Activated naive CD4-positive, alpha-beta T cell treated with Interleukin-2 at 50 U/mL for 16 hours (primary cell): ENCODE measurements around the gene RGS19.

Source experiments
- DNase-seq: peaks from one replicate; pipeline ENCODE4 v3.0.0-alpha.2; 2020

The RGS19 gene

DNA sequence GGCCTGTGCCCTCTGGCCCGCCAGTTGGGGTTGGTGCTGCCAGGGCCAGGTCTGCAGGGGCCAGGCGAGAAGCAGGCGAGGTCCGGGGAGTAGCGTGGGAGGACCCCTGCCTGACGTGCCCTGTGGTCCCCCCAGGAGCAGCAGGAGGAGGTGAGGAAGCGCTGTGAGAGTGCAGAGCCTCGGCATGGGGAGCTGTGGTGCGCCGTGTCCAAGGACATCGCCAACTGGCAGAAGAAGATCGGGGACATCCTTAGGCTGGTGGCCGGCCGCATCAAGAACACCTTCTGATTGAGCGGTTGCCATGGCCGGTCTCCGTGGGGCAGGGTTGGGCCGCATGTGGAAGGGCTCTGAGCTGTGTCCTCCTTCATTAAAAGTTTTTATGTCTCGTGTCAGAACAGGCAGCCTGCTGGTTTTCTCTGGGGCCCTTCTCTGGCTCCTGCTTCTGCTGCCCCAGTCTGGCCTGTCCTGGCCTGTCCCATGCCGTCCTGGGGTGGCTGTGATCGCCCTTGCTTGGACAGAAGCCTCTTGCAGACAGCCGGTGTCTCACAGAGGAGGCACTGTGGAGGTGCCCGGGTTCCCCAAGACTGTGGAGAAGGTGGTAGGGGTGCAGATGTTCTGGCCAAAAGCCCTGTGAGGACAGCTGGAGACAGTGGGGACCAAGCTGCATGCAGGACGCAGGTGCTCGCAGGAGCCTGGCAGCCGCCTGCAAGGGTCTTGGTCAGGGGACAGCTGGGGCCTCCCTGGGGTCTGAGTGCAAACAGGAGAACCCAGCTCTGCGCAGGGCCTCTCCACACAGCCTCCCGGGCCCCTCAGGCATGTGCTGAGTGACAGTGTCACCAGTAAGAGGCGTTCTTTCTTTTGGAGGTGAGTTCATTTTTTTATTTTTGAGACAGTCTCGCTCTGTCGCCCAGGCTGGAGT, 46.4 kb downstream of the RGS19 start:
- DNase-seq: no peak

DNA sequence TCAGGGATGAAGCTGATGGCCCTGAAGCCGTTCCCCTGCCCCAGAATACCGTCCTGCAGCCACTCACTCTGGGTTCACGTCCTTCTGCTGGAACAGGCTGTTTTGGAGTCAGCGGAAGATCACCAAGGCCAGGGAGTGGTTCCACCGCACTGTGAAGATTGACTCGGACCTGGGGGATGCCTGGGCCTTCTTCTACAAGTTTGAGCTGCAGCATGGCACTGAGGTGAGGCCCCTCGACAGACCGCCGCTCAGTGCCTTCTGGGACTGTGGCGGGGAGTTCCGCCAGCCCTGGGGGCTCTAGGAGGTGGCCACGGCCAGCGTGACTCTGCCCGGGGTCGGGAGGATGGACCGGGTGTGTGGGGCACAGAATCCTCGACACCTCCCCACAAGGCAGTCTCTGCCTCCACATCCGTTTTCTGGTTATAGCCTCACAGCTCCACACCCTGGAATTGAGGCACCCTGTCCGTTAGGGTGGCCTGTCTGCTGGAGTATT, 47.5 kb downstream of the RGS19 start:
- DNase-seq: no peak

DNA sequence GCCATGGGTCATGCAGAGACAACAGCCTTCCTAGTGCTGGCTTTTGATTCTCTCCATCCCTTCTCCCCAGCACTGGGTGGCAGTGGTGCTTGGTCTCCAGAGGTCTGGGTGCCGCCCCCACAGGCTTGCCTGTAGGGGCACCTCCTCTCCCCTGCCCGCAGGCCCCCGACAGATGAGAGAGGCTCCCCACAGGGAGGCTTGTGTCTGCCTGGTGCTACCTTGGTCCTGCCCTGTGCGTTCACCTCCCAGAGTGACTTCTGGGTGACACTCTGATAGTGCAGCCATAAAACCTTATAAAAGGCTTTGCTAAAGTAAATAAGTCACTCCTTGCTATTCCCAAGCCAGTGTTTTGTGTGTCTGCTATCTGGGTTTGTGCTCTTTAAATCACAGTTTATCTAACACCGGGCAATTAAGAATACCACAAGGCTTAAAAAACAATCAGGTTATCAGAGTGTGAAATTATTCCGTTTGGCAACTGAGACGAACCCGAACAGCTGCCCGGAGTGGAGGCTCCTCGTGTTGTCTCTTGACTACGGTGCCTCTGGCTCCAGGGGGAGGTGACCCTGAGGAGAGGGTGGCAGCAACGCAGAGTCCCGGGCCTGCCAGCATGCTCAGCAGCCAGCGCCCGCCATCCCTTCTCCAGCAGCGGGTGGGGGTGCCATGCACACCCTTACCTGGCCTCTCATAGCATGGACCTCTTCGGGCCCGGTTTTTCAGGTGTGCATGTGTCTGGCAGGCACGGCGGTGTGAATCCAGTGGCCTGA, 48.8 kb downstream of the RGS19 start:
- DNase-seq: no peak

DNA sequence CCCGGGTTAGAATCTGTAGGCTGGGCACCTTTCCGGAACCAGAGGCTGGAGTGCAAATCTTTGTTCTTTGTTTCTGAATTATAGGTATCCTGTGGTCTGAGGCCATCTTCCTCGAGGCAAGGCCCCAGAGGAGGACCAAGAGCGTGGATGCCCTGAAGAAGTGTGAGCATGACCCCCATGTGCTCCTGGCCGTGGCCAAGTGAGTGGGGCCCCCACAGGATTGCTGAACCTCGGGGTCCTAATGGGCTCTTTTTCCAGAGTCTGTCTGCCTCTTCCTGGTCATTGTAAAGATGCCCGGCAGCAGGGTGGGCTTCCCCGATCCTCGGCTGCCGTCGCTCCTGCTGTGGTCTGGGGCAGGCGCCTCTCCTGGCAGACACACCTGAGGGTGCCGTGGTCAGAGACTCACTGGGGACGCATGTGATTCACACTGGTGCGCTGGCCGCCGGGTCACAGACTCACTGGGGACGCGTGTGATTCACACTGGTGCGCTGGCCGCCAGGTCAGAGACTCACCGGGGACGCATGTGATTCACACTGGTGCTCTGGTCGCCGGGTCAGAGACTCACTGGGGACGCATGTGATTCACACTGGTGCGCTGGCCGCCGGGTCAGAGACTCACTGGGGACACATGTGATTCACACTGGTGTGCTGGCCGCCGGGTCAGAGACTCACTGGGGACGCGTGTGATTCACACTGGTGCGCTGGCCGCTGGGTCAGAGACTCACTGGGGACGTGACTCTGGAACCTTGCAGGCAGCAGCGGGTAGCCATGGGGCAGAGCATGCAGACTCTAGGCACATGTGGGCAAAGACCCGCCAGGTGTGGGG, 49.8 kb downstream of the RGS19 start:
- DNase-seq: no peak

DNA sequence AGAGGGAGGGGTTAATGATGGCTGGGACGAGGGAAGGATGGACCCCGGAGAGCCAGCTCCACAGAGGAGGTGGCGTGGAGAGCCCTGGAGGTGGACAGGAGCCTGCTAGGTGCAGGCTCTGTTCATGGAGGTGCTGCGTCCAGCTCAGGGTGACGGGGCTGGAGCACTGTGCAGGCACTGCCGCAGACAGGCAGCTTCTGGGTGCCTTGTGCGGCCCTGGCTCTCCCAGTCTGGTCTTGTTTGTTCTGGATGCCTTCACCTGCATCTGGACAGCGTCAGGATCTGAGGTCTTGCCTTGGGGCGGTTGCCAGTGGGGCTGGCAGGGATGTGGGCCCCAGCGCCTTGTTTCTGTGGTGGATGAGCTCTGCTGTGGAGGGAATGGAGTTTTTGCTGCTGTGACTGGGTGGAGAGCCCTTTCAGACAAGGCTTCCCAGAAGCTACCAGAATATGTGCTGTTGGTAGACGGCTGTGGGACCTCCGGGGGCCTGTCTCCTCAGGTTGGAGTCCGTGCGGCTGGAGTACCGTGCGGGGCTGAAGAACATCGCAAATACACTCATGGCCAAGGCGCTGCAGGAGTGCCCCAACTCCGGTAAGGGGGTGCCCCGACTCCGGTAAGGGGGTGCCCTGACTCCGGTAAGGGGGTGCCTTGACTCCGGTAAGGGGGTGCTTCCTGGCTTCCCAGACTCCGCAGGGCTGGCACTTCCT, 51.2 kb downstream of the RGS19 start:
- no peak for DNase-seq

DNA sequence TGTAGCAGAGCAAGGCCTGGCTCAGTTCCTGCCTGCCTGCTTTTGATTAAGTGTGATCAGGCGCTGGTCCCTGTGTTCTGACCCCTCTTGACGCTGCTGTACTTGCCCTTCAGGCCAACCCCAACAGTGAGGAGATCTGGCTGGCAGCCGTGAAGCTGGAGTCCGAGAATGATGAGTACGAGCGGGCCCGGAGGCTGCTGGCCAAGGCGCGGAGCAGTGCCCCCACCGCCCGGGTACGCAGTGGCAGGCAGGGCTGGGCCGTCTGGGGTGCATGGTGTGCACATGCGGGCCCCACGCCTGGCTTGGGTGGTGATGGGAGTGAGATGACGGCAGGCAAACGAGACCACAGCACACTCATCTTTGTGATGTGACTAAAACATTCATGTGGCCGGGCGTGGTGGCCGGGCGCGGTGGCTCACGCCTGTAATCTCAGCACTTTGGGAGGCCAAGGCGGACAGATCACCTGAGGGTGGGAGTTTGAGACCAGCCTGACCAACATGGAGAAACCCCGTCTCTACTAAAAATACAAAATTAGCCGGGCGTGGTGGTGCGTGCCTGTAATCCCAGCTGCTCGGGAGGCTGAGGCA, 53.4 kb downstream of the RGS19 start:
- no peak for DNase-seq

DNA sequence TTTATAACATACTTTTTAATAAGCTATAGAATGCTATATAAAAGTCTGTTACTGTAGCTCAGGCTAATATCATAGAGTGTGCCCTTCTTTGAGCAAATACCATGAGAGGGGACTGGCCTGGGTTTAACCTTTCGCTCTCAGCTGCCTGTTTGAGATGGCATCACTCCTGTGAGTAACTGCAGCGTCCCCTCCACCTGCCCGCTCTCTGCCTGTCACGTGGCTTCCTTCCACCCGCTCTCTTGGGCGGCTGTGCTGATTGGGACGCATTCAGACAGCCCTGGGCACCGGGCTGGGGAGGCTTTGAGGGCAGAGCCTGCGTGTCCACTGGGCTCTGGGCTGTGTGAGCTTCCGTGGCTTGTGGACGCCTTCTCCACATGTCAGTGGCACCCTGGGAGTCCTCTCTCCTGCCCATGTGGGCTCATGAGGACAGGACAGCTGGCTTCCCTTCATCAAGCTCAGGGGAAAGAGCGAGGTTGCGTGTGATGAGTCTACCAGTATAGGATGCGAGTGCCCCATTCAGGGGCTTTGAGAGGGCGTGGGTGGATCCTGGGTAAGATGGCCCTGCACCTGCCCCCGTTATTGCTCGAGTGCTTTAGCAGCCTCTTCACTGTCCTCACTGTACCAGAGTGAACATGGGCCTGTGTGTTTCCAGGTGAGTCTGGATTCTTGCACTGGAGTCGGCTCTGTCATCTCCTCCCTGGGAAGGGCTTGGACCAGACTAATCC, 54.1 kb downstream of the RGS19 start:
- DNase-seq: no peak

DNA sequence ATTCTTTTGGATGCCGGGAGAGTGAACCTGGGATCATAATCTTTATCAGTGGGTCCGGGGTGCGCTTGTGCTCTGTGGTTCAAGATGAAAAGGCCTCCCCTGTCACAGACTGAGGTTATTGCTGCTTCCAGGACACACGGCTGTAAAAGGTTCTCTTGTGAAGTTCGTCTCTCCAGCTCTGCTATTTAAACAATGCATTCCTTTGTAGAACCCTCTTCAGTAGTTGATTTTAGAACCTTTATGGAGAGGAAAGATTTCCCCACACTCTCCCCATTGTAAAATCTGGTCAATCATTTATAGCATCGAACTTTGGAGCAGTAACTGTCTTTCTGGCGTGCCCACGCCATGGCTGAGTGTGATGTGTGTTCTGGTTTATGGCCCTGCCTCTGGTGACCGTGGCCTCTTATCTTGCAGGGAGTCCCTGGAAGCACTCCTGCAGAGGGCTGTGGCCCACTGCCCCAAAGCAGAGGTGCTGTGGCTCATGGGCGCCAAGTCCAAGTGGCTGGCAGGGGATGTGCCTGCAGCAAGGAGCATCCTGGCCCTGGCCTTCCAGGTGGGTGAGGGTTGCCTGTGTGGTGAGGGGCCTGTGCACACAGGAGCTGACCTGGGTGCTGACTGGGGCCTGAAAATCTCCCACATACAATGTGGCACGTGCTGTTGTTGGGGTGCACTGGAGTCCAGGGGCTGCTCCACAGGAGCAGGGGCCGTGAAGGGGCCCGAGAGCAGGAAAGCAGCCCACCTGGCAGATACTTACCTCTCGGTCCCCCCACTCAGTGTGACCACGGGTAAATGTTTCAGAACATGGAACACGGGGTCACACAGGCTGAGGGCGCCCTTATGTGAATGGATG, 55.0 kb downstream of the RGS19 start:
- DNase-seq: no peak

DNA sequence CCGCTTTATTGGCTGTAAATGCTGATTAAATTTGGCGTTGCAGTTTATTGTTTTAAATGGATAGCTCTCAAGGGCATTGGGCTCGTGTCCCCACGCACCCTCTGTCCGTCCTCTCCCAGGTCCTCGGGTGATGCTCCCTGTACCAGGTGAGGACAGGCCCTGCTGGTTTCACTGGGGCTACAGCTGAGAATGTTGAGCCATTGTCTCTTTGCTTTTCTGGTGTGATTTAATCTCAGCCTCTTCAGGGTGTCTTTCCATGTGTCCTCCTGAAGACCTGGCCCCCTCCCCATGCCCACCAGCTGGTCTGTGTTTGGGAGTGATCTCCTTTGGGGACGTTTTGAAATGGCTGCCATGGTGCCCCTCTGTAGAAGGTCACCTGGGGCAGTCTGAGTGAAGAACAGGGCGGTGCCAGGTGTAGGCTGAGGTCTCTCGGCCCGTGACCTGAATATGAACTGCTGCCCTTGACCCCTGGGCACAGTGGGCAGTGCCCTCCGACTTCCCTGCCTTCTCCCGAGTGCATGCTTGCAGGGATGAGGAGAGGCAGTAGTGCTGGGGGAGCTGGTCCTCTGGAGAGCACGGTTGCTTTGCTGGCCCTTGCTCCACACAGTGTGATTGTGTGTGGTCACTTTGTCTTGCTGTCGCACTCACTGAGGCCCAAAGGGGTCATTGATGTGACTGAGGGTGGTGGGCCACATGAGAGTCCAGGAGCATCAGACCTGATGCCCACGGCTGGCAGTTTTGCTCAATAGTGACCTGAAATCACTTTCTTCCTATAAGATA, 55.8 kb downstream of the RGS19 start:
- DNase-seq: no peak
